Measurements from ENCODE around the gene CCDC50.

Gene CCDC50

DNA sequence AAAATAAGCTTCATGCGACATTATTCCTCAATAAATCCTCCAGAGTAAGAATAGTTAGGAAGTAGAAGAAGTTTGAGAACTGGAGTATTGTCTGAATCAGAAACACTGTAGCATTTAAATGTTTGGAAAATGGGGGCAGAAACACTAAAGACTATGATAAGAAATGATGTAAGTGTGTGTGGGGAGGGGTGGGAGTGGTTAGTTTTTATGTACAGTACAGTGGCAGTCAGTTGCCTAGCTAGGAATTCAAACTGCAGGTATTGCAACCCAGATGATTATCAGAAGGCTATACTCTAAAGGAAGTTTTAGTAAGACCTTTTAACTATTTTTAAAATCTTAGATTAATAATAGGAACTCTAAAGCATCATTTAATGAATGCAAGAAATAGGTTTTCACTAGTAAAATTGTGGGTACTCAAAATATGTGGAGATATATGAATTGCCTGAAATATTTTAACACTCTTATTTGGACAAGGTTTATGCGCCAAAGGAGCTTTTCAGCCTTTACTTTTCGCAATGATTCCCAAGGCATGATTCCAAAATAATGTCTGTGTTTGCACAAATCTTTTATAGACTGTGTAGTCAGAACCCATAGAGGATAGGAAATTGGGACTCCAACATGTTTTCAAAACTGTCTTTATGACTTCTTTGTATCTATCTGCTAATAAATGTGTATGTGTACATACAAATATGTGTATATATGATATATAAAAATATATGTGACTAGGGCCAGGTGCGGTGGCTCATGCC, 8.0 kb upstream of the CCDC50 start:
- DNase-seq, result no peak

DNA sequence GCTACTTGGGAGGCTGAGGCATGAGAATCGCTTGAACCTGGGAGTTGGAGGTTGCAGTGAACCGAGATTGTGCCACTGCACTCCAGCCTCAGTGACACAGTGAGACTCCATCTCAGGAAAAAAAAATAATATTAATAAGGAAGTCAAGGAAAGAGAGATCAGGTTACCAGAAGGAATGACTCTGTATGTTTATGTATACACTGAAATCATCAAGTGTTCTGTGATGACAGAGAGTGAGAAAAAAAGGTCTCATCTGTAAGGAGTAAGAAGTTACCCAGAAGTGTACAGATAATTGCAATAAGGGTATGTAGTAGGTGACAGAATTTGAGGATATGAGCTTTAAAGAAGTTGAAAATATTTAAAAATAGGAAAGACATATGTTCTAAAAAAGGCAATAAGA, 4.3 kb upstream of the CCDC50 start:
- DNase-seq, result no peak

DNA sequence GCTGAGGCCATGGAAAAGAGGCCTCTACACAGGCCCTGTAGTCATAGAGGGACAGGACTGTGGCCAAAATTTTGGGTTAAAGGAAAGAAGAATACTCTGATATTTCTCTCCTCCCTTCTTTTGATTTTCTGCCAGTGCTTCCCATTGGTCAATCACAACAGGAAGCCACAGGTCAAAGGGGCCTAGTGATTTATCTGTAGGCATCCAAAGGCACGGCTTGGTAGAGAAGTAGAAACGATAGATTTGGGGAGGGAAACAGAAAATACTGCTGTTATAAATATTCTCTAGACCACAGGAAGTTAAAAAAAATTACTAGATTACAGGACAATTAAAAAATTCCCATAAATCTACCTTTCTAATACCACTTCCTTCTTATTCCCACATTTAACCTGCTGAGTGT, 1.7 kb upstream of the CCDC50 start:
- no peak for DNase-seq

DNA sequence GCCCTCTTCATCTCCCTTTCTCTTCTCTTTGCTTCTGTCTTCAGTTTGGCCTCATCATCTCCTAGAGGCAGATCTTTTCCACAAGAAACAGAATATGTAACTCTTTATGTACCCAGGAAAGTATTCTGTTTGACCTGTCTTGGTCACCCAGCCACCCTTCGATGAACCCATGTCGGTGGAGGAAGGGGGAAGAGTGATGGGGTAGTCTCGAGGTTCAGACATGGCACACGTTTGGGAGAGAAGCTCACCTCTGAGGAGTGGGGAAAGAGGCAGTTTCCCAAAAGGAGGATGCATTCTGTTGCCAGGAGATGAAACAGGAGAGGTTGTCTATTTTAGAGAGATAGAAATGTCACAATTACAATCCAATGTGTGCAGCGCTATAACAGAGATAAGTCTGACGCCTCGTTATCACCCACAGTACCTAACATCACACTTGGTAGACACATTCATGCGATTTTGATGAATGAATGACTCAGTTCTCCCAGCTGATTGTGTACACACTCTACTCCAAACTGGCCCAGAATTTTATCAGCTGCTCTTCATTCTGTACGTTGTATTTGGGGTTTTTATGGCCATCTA, 722 bp upstream of the CCDC50 start:
- no peak for DNase-seq

DNA sequence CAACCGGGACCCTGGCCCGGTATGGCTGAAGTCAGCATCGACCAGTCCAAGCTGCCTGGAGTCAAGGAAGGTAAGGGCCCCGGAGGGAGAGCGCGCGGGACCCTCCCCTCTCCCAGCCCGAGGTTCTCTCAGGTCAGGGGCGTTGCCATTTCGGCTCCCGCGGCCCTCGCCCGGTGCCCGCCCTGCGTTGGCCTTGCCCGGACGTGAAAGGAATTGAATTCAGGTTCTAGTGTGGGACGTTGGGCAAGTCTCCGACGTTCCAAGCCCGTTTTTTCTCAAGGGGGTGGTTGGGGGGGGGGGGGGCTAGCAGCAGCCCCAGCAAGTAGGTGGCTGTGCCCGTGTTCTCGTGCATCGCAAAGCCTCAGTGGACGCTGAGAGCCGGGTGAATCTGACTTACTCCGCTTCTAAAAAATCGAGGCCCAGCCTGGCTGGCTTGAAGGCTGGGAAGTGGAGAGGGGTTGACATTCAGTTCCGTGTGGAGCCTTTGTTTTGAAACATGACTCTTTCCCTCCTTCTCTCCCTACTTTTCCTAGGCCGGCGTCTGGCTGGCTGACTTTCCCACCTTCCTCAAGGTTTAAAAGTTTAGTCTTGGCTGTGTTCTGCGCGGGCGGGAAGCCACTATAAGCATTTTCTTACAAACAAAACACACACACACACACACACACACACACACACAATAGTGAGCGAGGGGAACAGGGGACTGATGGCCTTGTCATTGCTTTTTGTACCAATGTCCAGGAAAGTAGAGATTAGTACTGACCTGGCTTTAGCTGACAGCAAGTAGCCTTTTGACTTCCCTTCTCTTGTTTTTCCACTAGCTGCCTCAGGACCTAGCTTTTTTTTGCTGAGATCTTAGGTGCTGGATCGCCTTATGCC, 698 bp downstream of the CCDC50 start, which contains the start of gene UTS2B:
Gene UTS2B, minus strand, starts transcription at position 873 of the 876 bp plus-strand sequence. CDS start 48,337 bp downstream, outside the sequence.
- DNase-seq, result peak in 1 of 2 experiments; percentile 55

DNA sequence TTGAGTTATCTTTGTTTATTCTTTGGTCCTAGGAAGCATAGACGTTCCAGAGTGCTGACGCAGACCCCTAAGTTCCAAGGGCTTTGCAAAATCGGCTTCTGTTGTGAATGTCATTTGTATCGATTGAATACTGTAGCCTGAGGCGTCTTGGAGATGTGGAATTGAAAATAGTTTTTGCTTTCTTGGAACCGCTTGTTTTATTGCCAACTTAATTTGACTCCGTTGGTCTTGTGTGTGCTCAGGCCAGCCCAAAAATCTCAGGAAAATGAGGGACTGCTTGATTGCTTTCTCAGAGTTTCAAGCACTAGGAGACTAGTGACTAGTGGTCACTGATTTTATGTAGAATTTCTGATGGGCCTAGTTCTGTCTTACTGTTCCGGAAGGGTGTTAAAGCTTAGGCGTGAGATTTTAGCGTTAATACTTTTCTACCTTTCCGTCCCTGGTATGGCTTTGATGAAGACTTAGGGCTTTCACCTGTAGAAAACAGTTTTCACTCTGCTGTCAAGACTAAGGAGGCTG, 1.4 kb downstream of the CCDC50 start:
- DNase-seq, result no peak

DNA sequence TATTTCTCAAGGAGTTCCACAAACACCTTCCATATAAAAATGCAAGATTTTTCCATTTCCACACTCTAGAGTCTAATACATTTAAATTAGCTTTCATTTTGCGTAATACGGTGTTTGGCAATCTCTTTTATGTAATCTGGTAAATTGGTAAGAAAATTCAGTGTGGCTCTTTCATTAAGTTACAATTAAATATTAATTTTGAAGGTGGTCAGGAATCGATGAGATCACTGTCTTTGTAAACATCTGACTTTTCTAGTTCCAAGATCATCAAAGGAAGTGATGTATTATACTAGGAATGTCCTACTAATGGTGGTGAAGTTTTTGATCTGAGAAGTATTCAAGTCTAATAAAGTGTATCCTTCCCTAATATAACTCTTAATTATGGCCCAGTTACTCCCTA, 2.2 kb downstream of the CCDC50 start:
- peak in 1 of 2 experiments; percentile 24 for DNase-seq

DNA sequence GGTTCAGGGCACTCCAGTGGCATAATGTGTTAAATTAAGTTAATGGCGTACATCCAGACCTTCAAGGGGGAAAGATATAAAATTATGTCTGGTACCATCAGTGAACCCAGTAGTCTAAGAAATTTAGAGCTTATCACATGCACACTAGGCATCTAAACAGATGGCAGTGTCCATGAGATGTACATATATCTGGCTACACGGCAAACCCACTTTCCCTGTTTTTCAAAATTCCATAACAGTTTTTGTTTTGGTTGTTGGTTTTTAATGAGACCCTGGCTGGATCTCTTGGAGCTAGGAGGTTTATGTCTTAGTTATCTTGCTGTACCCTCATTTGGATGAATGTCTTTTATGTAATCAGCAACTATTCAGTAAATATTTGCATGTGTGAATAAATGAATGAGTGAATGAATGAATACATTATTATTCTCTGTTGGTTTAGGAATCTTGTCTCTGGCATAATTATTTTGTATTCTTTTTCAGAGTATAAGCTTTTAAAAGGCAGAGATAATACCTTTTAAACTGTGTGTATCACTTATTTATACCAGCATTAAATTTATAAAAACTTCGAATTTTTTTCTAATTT, 4.2 kb downstream of the CCDC50 start:
- DNase-seq, result no peak

DNA sequence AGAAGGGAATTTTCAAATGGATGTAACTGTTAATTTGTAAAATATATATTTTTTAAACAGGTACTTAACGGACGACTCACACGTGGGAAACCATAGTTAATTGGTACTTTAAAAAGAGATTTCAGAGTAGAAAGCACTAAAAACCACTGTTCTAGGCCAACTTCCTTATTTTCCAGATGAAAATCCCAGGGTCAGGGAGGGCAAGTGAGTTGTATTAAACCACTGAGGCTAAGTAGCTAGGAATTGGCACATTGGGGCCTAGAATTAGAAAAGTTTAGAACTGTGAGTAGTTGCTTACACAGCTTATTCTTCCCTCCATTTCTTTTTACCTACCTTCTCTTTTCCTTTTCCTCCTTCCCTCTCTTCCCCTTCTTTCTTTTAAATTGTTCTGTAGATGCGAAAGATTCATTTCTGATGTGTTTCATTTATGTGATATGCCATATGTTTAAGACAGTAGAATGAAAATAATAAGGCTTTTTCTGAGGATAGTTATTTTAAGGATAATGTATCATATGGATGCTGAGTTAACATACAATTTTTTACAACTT, 5.2 kb downstream of the CCDC50 start:
- no peak for DNase-seq

DNA sequence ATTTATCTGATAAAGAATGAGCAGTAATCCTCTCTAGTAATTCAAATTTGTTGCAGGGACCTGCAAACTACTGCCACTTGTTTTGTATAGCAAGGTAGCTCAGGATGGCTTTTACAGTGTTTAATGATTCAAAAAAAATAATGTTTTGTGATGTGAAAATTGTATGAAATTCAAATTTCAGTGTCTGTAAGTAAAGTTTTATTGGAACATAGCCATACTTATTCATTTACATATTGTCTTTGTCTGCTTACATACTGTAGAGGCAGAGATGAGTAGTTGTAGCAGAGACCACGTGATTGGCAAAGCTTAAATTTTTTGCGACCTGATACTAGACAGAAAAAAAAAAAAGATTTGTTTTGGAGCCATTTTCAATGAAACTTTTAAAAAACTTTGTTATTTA, 7.6 kb downstream of the CCDC50 start:
- DNase-seq, result no peak

DNA sequence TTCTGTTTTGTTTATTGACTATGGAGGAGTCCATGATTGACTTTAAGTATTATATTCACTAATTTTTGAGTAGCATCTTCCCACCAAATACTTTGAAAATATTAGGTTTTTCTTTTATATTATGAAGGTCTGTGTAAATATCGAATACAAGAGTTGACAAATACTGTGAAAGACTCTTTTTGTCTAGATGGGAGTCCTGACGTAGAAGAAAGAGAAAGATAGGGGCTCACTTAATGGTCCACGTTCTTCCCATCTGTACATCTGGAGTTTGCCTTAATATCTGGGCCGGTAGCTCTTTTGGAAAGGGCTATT, 8.9 kb downstream of the CCDC50 start:
- no peak for DNase-seq

DNA sequence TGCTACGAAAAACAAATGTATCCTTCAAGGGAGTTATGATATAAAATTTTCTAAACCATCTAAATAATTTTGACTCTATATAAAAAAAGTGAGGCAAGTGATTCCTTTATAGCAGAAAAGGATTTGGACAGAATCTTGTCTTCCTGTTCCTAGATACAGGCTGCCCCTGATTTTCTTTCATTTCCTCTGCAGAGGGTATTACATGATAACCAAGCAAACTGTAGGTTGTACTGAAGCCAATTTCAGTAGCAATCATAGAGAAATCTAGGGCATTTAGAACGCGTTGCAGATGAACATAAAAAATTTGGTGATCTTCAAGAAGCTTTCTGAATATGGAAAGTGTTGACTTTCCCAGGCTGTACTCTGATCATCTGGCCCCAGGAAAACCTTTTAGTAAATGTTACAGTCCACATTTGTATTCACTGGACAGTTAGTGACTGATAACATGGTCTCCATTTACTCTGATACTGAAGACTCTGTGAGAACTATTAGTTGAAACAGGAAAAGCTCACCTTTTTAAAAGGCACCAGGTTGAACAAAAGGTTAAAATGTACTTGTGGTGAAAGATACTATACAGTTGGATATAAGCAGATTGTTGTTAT, 10.2 kb downstream of the CCDC50 start:
- DNase-seq, result no peak

DNA sequence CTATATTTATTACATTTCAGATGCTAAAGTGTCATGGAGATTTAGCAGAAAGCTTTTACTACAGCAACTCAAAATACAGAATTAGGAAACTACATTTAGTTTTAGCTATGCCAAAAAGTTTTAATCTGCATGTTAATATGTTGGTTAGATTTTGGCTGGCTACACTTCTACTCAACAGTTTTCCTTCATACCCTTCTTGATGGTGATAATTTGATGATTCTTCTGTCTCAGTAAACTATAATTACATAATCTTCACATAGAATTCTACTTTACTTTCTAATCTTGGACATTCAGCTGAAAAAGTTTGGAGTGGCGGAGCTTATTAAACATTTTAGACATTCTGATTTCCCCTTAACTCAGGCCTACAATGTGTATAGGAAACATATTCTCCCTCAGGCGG, 11.2 kb downstream of the CCDC50 start:
- no peak for DNase-seq

DNA sequence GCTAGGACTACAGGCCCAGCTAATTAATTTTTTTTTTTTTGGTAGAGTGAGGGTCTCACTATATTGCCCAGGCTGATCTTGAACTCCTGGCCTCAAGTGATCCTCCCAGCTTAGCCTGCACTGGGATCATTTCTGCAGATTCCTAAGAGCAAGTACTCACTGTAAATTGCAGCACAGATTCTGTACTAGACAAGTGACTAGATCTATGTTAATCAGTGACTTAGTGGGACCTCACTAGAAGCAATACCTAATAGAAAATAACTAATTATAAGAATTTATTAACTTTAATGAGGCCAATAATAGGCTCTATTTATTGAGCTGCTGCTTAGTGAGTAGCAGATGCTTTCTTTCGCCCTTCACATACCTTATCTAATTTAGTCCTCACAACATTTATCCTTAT, 11.8 kb downstream of the CCDC50 start:
- no peak for DNase-seq

DNA sequence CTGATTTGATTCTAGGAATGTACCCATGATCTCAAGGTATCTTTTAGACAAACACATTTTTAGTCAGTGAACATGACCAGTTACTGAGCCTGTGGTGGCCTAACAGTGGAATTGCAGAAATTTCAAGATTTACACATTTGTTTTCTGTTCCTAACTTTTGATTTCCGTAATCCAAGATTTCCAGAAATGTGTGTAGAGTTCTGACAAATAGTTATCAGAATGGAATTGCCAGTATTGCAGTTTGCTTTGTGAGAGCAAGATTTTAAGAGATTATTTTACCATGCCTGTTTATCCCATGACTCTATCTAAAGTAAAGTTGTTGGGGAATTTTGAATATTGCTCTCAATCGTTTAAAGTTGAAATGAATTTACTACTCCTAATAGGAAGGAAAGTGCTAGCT, 12.8 kb downstream of the CCDC50 start:
- no peak for DNase-seq

DNA sequence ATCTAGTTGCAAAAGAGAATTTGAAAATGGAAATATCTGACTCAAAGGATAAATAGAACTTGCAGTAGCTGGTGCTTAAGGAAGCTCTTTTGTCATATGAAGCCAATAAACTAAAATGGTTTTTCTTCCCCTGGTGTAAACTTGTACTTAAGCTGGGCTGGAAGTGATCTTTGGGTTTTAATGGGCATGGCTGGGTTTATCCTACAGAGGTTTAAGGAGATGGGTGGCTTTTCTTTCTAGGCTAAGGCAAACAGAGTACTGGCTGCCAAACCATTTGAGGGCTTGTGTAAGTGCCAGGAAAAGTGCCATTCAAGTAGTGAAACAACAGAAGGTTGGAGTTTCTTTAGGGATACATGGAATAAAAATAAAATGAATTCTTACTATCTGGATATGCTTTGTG, 13.2 kb downstream of the CCDC50 start:
- no peak for DNase-seq

DNA sequence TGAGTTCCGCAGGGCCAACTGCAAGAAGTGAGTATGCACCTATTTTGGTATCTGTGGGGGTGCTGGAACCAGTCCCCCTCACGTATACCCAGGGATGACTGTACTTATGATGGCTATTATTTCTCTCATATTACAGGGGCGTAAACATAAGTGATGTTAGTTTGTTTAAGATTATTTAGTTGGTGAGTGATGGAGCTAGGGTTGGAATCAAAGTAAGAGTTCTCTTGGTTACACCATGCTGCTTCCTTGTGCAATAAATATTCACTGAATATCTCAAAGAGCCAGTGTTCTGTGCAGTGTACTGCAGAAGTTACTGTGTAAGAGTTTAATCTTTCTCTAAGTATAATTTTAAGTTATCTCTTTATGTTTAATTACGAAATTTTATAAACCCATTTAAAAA, 13.9 kb downstream of the CCDC50 start:
- DNase-seq, result no peak

DNA sequence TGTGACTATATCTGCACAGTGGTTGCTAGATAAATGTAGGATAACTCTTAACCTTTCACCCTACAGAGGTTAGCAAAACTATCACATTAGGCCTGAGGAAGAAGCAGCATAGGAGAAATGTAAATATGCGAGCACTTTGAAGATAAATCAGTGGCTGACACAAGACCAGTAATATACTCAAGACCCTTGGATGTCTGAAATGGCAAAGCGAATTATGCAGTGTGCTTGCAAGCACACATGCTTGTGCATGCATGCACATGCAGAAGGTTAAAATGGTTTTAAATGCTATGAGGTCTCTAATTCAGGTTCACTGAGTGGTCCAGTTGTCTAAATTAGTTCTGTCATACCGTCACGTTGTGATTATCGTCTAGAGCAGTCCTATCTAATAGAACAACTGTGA, 14.7 kb downstream of the CCDC50 start:
- no peak for DNase-seq

DNA sequence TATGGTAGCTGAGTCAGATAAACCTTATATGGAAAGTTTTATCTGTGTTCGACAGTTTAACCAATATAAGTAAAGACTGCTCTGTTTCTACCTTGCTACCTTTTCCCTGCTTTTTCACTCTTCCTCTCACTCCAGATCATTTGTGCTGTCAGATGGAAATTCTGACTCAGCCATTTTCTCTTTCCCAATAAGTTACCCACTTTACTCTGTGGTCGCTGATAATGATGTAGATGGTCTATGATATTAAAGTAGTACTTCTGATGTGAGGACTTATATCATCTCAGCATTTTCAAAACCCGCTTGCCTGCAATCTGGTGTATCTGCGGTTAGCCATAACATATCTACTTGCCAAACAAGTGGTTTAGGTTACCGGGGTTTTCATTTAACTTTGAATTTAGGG, 16.1 kb downstream of the CCDC50 start:
- no peak for DNase-seq

DNA sequence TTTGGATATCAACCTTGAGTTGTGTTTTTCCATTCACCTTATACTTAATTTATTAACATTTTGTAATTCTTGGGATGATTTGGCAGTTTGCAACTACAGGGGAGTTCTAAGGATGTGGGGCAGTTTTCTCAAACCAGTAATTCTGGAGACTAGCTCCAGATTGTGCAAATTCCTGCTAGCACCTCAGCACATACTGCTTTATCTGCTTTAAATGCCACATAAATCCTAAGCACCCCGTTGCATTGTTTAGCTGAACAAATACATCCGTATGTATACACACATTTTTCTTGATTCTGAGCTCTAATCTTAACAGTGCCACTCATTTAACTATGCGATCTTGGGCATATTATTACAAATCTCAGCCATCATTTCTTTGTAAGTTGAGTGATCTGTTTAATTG, 18.0 kb downstream of the CCDC50 start:
- DNase-seq, result no peak

DNA sequence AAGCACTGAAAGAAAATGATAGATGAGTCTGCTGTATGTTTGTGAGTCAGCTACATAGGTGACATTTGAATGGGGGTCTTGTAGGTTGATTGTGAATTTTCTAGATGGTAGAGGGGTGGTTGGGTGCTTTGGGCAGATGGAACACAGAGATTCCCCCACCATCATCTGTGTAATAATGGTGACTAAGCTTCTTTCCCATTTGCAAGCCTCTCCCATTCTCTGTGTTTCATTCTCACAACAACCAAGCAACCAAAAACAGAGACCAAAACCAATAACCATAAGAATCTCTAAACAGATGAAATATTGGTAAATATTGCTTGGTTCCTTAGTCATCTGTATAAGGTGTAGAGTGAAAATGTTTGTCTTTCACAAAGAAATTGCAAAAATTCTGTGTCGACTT, 18.9 kb downstream of the CCDC50 start:
- DNase-seq, result no peak

DNA sequence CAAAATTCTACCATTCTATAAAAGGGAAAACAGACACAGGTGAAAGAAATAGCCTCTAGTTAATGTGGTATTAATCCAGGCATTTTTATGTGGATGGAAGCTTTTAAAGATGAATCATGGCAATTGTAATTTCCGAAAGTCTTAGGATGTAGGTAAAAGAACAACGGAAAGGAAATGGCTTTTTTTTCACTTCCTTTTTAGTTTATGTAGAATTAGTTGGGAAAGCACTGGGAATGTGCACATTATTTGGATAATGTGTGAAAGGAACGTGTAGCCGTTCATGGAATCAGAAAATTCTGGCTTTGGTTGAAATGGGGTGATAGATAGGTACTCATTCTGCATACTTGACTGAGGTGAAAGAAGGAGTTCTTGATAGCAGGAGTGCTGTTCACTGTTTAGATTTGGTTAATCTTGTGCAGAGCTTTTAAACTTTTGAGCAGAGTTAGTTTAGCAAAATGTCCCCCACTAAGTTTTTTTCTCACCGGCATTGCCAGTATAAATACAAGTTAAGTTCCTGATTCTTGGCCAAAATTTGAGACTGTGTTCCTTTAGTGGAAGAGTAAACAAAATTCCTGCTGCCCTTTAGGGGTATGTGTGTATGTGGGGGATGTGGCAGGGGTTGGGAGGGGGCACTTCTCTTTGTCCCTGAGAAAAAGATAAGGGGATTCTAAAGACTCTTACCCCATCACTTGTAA, 21.3 kb downstream of the CCDC50 start:
- DNase-seq, result no peak
